Measurements from ENCODE around the gene DYNC1H1.

The DYNC1H1 gene

GRCh38 chr14:102026934-102027333, 62.6 kb downstream of the DYNC1H1 start (continued):
- TF ChIP-seq, protein P1, sequence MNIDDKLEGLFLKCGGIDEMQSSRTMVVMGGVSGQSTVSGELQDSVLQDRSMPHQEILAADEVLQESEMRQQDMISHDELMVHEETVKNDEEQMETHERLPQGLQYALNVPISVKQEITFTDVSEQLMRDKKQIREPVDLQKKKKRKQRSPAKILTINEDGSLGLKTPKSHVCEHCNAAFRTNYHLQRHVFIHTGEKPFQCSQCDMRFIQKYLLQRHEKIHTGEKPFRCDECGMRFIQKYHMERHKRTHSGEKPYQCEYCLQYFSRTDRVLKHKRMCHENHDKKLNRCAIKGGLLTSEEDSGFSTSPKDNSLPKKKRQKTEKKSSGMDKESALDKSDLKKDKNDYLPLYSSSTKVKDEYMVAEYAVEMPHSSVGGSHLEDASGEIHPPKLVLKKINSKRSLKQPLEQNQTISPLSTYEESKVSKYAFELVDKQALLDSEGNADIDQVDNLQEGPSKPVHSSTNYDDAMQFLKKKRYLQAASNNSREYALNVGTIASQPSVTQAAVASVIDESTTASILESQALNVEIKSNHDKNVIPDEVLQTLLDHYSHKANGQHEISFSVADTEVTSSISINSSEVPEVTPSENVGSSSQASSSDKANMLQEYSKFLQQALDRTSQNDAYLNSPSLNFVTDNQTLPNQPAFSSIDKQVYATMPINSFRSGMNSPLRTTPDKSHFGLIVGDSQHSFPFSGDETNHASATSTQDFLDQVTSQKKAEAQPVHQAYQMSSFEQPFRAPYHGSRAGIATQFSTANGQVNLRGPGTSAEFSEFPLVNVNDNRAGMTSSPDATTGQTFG (tag by site-specific recombination; IDR thresholded peaks at IDR 0.05; ENCODE audit: borderline replicate concordance): no peak
- no peak for TF ChIP-seq ATF2 (tag by site-specific recombination; IDR thresholded peaks at IDR 0.05; ENCODE audit: low read depth)

DNA sequence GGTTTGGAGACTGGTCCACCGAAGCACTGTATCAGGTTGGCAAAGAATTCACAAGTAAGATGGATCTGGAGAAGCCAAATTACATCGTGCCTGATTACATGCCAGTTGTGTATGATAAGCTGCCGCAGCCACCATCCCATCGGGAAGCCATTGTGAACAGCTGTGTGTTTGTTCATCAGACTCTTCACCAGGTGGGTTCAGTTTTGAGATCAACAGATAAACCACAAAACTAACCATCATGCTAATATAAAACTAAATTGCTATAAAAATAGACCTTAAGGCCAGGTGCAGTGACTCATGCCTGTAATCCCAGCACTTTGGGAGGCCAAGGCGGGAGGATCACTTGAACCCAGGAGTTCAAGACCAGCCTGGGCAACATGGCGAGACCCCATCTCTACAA, 63.6 kb downstream of the DYNC1H1 start:
- Histone ChIP-seq H3K36me3 (ENCODE audit: control insufficient read depth in 2 of 2, insufficient read depth in 1 of 2, low read length in 2 of 2) (peaks cover 84 to 94% of the 10 kb centered on the region in 2 experiments), H3K4me1 (ENCODE audit: control insufficient read depth, insufficient read depth, low read length) (no peaks in the 10 kb centered on the region), H3K9me3 (ENCODE audit: control insufficient read depth, insufficient read depth, low read depth, low read length) (no peaks in the 10 kb centered on the region), H3K27ac (ENCODE audit: extremely low read depth, low read depth, low read length) (no peak overlapping the region), H3K4me3 (ENCODE audit: low read depth, low read length) (no peak overlapping the region)
- ChIA-PET POLR2A (no interaction called here), CTCF (interaction anchor here (0.6 to 0.8 kb wide), 2 partner anchors 18 to 363 kb away, joined by 3 to 4 read pairs; no protein-coding TSS in a partner anchor)
- TF ChIP-seq REPIN1 (tag by site-specific recombination; IDR thresholded peaks at IDR 0.05; ENCODE audit: low read depth): no peak
- TF ChIP-seq, protein P2, sequence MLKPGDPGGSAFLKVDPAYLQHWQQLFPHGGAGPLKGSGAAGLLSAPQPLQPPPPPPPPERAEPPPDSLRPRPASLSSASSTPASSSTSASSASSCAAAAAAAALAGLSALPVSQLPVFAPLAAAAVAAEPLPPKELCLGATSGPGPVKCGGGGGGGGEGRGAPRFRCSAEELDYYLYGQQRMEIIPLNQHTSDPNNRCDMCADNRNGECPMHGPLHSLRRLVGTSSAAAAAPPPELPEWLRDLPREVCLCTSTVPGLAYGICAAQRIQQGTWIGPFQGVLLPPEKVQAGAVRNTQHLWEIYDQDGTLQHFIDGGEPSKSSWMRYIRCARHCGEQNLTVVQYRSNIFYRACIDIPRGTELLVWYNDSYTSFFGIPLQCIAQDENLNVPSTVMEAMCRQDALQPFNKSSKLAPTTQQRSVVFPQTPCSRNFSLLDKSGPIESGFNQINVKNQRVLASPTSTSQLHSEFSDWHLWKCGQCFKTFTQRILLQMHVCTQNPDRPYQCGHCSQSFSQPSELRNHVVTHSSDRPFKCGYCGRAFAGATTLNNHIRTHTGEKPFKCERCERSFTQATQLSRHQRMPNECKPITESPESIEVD (tag by site-specific recombination; IDR thresholded peaks at IDR 0.05): no peak
- TF ChIP-seq ZNF175 (tag by site-specific recombination; IDR thresholded peaks at IDR 0.05): no peak
- TF ChIP-seq ZNF311 (tag by site-specific recombination; IDR thresholded peaks at IDR 0.05; ENCODE audit: borderline replicate concordance): no peak
- TF ChIP-seq ZSCAN23 (tag by site-specific recombination; IDR thresholded peaks at IDR 0.05): no peak
- TF ChIP-seq ZFHX2 (tag by site-specific recombination; conservative IDR thresholded peaks at IDR 0.05): no peak
- TF ChIP-seq MZF1 (tag by site-specific recombination; IDR thresholded peaks at IDR 0.05; ENCODE audit: borderline replicate concordance): no peak
- no peak for TF ChIP-seq HOXA7 (CRISPR knock-in tag; IDR thresholded peaks at IDR 0.05; ENCODE audit: borderline replicate concordance)
- TF ChIP-seq ZNF266 (tag by site-specific recombination; IDR thresholded peaks at IDR 0.05; ENCODE audit: low read depth): no peak
- TF ChIP-seq, protein P1 (tag by site-specific recombination; IDR thresholded peaks at IDR 0.05; ENCODE audit: borderline replicate concordance): no peak
- TF ChIP-seq, protein P3, sequence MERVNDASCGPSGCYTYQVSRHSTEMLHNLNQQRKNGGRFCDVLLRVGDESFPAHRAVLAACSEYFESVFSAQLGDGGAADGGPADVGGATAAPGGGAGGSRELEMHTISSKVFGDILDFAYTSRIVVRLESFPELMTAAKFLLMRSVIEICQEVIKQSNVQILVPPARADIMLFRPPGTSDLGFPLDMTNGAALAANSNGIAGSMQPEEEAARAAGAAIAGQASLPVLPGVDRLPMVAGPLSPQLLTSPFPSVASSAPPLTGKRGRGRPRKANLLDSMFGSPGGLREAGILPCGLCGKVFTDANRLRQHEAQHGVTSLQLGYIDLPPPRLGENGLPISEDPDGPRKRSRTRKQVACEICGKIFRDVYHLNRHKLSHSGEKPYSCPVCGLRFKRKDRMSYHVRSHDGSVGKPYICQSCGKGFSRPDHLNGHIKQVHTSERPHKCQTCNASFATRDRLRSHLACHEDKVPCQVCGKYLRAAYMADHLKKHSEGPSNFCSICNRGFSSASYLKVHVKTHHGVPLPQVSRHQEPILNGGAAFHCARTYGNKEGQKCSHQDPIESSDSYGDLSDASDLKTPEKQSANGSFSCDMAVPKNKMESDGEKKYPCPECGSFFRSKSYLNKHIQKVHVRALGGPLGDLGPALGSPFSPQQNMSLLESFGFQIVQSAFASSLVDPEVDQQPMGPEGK (tag by site-specific recombination; IDR thresholded peaks at IDR 0.05): no peak
- no peak for TF ChIP-seq ZNF354C (tag by site-specific recombination; IDR thresholded peaks at IDR 0.05; ENCODE audit: borderline replicate concordance, low read depth)
